A549 (cell line): ENCODE measurements around the gene EFNB2. TPM values are rescaled to one million over a fixed set of nuclear protein-coding genes. Genes with fewer than 3 reads are reported as not detected.

Source experiments
- ATAC-seq, 2 experiments: fragments of 200-7000 bp in 1 of 2; fragments of >200 bp in 1 of 2; cut with Nextera tagmentation in 1 of 2; cut with Tn5 transposase in 1 of 2; 3 replicates each; pipeline versions ENCODE4 v1.8.0 to v1.9.1; 2018 to 2020; ENCODE audit warnings: mild to moderate bottlenecking in 1 of 2, moderate library complexity in 1 of 2
- CTCF ChIA-PET: fragments of 300-600 bp; sonication (Branson Sonifier 250); formaldehyde crosslinking; extraction: SDS; loops from one replicate; lab custom pipeline; 2021; ENCODE audit warnings: antibody characterized with exemption, inconsistent platforms; lab: Yijun Ruan, JAX
- POLR2A ChIA-PET: fragments of 350-600 bp; formaldehyde crosslinking; extraction: SDS; loops from one replicate; lab custom pipeline; 2021; ENCODE audit warnings: antibody characterized with exemption, inconsistent platforms; lab: Yijun Ruan, JAX
- DNase-seq, 2 experiments: peaks; one replicate each; pipeline versions ENCODE4 v3.0.0 to v3.0.0-alpha.2; 2011 to 2016; ENCODE audit warnings: low read depth in 1 of 2, low spot score in 1 of 2
- FAIRE-seq: peaks from 2 replicates; lab custom pipeline; 2011; peaks lifted over from hg19 to GRCh38; lab: Jason Lieb, UNC
- H3K27ac ChIP-seq, 2 experiments: fragments of >200 bp; sonication (Bioruptor Twin); formaldehyde crosslinking; 3 replicates each; pipeline ENCODE4 v1.5.1; 2016 to 2017
- H3K4me1 ChIP-seq: fragments of >200 bp; sonication (Bioruptor Twin); formaldehyde crosslinking; 3 replicates; pipeline ENCODE4 v1.6.1; 2016
- H3K4me2 ChIP-seq: fragments of >200 bp; sonication (Bioruptor Twin); formaldehyde crosslinking; 3 replicates; pipeline ENCODE4 v1.6.1; 2016
- H3K4me3 ChIP-seq: fragments of >200 bp; sonication (Bioruptor Twin); formaldehyde crosslinking; 3 replicates; pipeline ENCODE4 v1.5.1; 2016
- H3K9me3 ChIP-seq: fragments of >200 bp; sonication (Bioruptor Twin); formaldehyde crosslinking; 3 replicates; pipeline ENCODE4 v1.6.1; 2016
- CBX2 ChIP-seq: fragments of 200-600 bp; sonication (generic); IDR thresholded peaks from 2 replicates; pipeline ENCODE4 v1.6.1; 2016; ENCODE audit warnings: low read depth, mild to moderate bottlenecking, borderline replicate concordance
- CBX8 ChIP-seq: fragments of 200-600 bp; sonication (generic); IDR thresholded peaks from 2 replicates; pipeline ENCODE4 v1.6.1; 2016
- EHF ChIP-seq: fragments of 250-450 bp; sonication (Bioruptor Pico); IDR thresholded peaks from 2 replicates; pipeline ENCODE4 v1.5.0; 2020; ENCODE audit warnings: mild to moderate bottlenecking
- EHMT2 ChIP-seq: fragments of 200-600 bp; sonication (generic); IDR thresholded peaks from 2 replicates; pipeline ENCODE4 v1.6.1; 2016; ENCODE audit warnings: antibody characterized with exemption, low read depth, mild to moderate bottlenecking, moderate library complexity
- EP300 ChIP-seq, 2 experiments: fragments of >200 bp; sonication (Bioruptor Twin); formaldehyde crosslinking; IDR thresholded peaks; 2 replicates in 1 of 2; 3 replicates in 1 of 2; pipeline ENCODE4 v1.6.1; 2016 to 2017
- ESRRA ChIP-seq: fragments of 150-350 bp; IDR thresholded peaks from 2 replicates; pipeline ENCODE4 v1.6.1; 2014; ENCODE audit warnings: mild to moderate bottlenecking, low read length, borderline replicate concordance
- FOSL2 ChIP-seq, 2 experiments: fragments of 450-650 bp in 1 of 2; fragments of >200 bp in 1 of 2; sonication (Bioruptor Twin) in 1 of 2; formaldehyde crosslinking; IDR thresholded peaks; 2 replicates each; pipeline versions ENCODE4 v1.5.0 to v1.6.1; 2016 to 2020; ENCODE audit warnings: mild to moderate bottlenecking in 1 of 2, moderate library complexity in 1 of 2
- FOXS1 ChIP-seq: fragments of 250-450 bp; sonication (Bioruptor Pico); IDR thresholded peaks from 2 replicates; pipeline ENCODE4 v1.5.0; 2020; ENCODE audit warnings: mild to moderate bottlenecking, moderate library complexity
- GATA3 ChIP-seq: IDR thresholded peaks from 2 replicates; pipeline ENCODE4 v1.6.1; 2012; ENCODE audit warnings: borderline replicate concordance
- HDAC2 ChIP-seq: fragments of 200-600 bp; sonication (generic); IDR thresholded peaks from 2 replicates; pipeline ENCODE4 v1.6.1; 2016
- HEYL ChIP-seq: fragments of 250-450 bp; sonication (Bioruptor Pico); IDR thresholded peaks from 2 replicates; pipeline ENCODE4 v1.8.0; 2021; ENCODE audit warnings: mild to moderate bottlenecking, moderate library complexity
- HOXB13 ChIP-seq: fragments of 250-450 bp; sonication (Bioruptor Pico); IDR thresholded peaks from 2 replicates; pipeline ENCODE4 v1.5.0; 2020; ENCODE audit warnings: low read depth, mild to moderate bottlenecking, moderate library complexity
- MAFK ChIP-seq: fragments of 450-650 bp; IDR thresholded peaks from 2 replicates; pipeline ENCODE4 v1.6.1; 2014; ENCODE audit not compliant: partially characterized antibody
- MAZ ChIP-seq: fragments of 150-350 bp; IDR thresholded peaks from 2 replicates; pipeline ENCODE4 v1.6.1; 2014; ENCODE audit warnings: antibody characterized with exemption, low read depth, low read length, borderline replicate concordance
- NPAS2 ChIP-seq: fragments of 250-450 bp; sonication (Bioruptor Pico); IDR thresholded peaks from 2 replicates; pipeline ENCODE4 v1.8.0; 2022; ENCODE audit warnings: mild to moderate bottlenecking, moderate library complexity, borderline replicate concordance
- RAD21 ChIP-seq, 2 experiments: fragments of >200 bp in 1 of 2; sonication (Bioruptor Twin) in 1 of 2; formaldehyde crosslinking in 1 of 2; IDR thresholded peaks in 1 of 2; conservative IDR thresholded peaks in 1 of 2; 2 replicates in 1 of 2; 3 replicates in 1 of 2; pipeline ENCODE4 v1.6.1; 2012 to 2018; ENCODE audit warnings: inconsistent platforms in 1 of 2
- ZSCAN20 ChIP-seq: fragments of 250-450 bp; sonication (Bioruptor Pico); IDR thresholded peaks from 2 replicates; pipeline ENCODE4 v1.8.0; 2022; ENCODE audit warnings: mild to moderate bottlenecking, moderate library complexity
- WGBS: methylation state at CpG from one replicate; pipeline ENCODE4 v1.1.6; 2017; ENCODE audit errors: missing lambda C conversion rate; 5-methylcytosine and 5-hydroxymethylcytosine counted together
- polyA plus RNA-seq, 4 experiments: library from polyadenylated mRNA; depleted of rRNA in 3 of 4; stranded (reverse); fragments of >200 nt; fragmentation: RNase III in 1 of 4; extraction: RNeasy Plus Mini Kit Qiagen cat#74134 plus additional on column Dnase treatment in 1 of 4; gene quantifications; 2 replicates in 3 of 4; 3 replicates in 1 of 4; pipeline ENCODE4 v1.2.3, GENCODE V29; 2011 to 2017
- TF ChIP-seq, protein P1 (sequence below): IDR thresholded peaks from 2 replicates; pipeline ENCODE4 v1.6.1; 2012
- TF ChIP-seq, protein P2 (sequence below): fragments of >200 bp; sonication (Bioruptor Twin); formaldehyde crosslinking; IDR thresholded peaks from 3 replicates; pipeline ENCODE4 v1.5.1; 2016
- TF ChIP-seq, protein P3 (sequence below): fragments of 200-600 bp; sonication (generic); IDR thresholded peaks from 2 replicates; pipeline ENCODE4 v1.6.1; 2016; ENCODE audit warnings: antibody characterized with exemption, mild to moderate bottlenecking, moderate library complexity

EFNB2 gene
- polyA plus RNA-seq, 2 of the 4 experiments (the other 2 are of a cell fraction), result 1.0 to 1.3 TPM

DNA sequence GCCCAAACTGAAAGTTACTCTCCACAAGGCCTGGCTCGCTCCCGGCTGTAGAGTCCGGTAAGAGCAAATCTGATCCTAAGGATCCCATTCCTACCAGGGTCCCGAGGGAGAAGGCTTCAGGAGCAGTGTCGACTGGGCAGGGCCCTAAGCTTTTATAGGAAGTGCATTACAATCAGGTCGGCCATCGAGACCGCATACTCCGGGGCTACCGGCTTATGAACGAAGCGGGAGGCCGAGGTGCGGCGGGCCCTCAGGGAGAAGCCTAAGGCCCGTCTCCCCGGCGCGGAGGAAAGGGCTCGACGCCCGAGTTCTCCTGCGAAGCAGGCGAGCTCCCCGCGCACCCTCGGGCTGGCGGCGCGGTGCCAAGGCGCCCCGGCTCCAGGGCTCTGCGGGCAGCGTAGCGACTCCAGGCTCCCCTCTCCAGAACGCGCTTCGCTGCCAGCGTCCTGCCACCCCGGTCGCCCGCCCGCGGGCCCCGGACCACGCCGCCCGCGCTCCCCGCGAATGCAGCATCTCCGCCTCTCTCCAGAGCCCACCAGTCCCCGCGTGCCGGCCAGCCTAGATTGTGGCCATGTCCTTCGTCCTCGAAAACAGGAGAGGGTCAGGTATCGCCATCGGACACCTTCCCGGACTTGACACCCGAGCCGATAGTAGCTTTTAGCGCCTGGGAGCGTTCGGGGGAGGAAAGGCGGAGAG is 1.4 kb downstream of the EFNB2 start:
- 70% methylated on average over 50 of the region's 66 CpGs for WGBS
- POLR2A ChIA-PET, result interaction anchor here (0.7 kb wide), 1 partner anchor 34 kb away, joined by 4 read pairs; the partner anchor contains the start of gene ARGLU1
- TF ChIP-seq, protein P1, sequence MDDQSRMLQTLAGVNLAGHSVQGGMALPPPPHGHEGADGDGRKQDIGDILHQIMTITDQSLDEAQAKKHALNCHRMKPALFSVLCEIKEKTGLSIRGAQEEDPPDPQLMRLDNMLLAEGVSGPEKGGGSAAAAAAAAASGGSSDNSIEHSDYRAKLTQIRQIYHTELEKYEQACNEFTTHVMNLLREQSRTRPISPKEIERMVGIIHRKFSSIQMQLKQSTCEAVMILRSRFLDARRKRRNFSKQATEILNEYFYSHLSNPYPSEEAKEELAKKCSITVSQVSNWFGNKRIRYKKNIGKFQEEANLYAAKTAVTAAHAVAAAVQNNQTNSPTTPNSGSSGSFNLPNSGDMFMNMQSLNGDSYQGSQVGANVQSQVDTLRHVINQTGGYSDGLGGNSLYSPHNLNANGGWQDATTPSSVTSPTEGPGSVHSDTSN, result no peak
- TF ChIP-seq RAD21 (conservative IDR thresholded peaks at IDR 0.05 in 1 of 2, IDR thresholded peaks at IDR 0.05 in 1 of 2) (no peak), EP300 (IDR thresholded peaks at IDR 0.05) (no peak), NPAS2 (no peak), GATA3 (no peak), FOSL2 (IDR thresholded peaks at IDR 0.05) (no peak), FOSL2 (CRISPR knock-in tag; IDR thresholded peaks at IDR 0.05) (no peak), CBX8 (no peak), HOXB13 (CRISPR knock-in tag) (no peak), FOXS1 (CRISPR knock-in tag) (no peak), MAZ (no peak), HDAC2 (no peak), EHMT2 (no peak), CBX2 (no peak), HEYL (CRISPR knock-in tag) (no peak), MAFK (no peak), ESRRA (no peak), EHF (no peak), ZSCAN20 (no peak)
- TF ChIP-seq, protein P2, sequence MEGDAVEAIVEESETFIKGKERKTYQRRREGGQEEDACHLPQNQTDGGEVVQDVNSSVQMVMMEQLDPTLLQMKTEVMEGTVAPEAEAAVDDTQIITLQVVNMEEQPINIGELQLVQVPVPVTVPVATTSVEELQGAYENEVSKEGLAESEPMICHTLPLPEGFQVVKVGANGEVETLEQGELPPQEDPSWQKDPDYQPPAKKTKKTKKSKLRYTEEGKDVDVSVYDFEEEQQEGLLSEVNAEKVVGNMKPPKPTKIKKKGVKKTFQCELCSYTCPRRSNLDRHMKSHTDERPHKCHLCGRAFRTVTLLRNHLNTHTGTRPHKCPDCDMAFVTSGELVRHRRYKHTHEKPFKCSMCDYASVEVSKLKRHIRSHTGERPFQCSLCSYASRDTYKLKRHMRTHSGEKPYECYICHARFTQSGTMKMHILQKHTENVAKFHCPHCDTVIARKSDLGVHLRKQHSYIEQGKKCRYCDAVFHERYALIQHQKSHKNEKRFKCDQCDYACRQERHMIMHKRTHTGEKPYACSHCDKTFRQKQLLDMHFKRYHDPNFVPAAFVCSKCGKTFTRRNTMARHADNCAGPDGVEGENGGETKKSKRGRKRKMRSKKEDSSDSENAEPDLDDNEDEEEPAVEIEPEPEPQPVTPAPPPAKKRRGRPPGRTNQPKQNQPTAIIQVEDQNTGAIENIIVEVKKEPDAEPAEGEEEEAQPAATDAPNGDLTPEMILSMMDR, result no peak
- TF ChIP-seq, protein P3, sequence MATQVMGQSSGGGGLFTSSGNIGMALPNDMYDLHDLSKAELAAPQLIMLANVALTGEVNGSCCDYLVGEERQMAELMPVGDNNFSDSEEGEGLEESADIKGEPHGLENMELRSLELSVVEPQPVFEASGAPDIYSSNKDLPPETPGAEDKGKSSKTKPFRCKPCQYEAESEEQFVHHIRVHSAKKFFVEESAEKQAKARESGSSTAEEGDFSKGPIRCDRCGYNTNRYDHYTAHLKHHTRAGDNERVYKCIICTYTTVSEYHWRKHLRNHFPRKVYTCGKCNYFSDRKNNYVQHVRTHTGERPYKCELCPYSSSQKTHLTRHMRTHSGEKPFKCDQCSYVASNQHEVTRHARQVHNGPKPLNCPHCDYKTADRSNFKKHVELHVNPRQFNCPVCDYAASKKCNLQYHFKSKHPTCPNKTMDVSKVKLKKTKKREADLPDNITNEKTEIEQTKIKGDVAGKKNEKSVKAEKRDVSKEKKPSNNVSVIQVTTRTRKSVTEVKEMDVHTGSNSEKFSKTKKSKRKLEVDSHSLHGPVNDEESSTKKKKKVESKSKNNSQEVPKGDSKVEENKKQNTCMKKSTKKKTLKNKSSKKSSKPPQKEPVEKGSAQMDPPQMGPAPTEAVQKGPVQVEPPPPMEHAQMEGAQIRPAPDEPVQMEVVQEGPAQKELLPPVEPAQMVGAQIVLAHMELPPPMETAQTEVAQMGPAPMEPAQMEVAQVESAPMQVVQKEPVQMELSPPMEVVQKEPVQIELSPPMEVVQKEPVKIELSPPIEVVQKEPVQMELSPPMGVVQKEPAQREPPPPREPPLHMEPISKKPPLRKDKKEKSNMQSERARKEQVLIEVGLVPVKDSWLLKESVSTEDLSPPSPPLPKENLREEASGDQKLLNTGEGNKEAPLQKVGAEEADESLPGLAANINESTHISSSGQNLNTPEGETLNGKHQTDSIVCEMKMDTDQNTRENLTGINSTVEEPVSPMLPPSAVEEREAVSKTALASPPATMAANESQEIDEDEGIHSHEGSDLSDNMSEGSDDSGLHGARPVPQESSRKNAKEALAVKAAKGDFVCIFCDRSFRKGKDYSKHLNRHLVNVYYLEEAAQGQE, result no peak
- peak overlapping the region; percentile 59 for H3K4me3 ChIP-seq
- DNase-seq (no peak), FAIRE-seq (no peak), ATAC-seq (no peak)
- H3K9me3 ChIP-seq, result no peaks in the 10 kb centered on the region
- H3K4me1 ChIP-seq, result no peaks in the 10 kb centered on the region
- H3K4me2 ChIP-seq, result peak overlapping the region; percentile 100
- H3K27ac ChIP-seq, result no peak overlapping the region; a peak in 1 of 6 replicates
- CTCF ChIA-PET, result interaction anchor here (0.7 to 1.4 kb wide), 5 partner anchors 27 to 1961 kb away, joined by 3 to 5 read pairs (median 3); no protein-coding TSS in a partner anchor
